Suppressor macrophage (primary cell): Measurements from ENCODE around the gene FXYD2.
"Not testable (repeated sequence)": the region's sequence is repeated elsewhere in the genome, so short reads cannot be mapped to it uniquely, and the experiment has no call there.

ENCODE experiments used
- DNase-seq, 4 experiments: peaks; one replicate each; pipeline ENCODE4 v3.0.0-alpha.2; 2020 to 2022
- total RNA-seq, 17 experiments: gene quantifications; one replicate each; lab custom pipeline; 2026; ENCODE audit warnings: mixed read lengths in 6 of 17, inconsistent platforms in 3 of 17; lab: John Stamatoyannopoulos, UW

Gene FXYD2
- total RNA-seq, result 0.10 to 3.1 (median 0.42) reads per million in 17 experiments

- peak in 3 of 4 experiments; percentile 71 to 78 (median 75) for DNase-seq
Measured at GRCh38 chr11:117824571-117825537, at the start of gene FXYD2. Gene FXYD2 (minus strand): TSS chr11:117824744. CDS start chr11:117824678, 66 bp downstream.

- DNase-seq, result no peak
Measured at GRCh38 chr11:117873828-117874125, 49.2 kb upstream of the FXYD2 start.

- DNase-seq, result no peak
Measured at GRCh38 chr11:117872975-117873827, 48.7 kb upstream of the FXYD2 start.

GRCh38 chr11:117872420-117872961 lies 47.9 kb upstream of the FXYD2 start:
- DNase-seq, result no peak

- no peak for DNase-seq
Measured at GRCh38 chr11:117871784-117872183, 47.2 kb upstream of the FXYD2 start.

GRCh38 chr11:117871160-117871559 lies 46.6 kb upstream of the FXYD2 start:
- no peak for DNase-seq

GRCh38 chr11:117870103-117870952 lies 45.8 kb upstream of the FXYD2 start:
- no peak for DNase-seq

GRCh38 chr11:117869604-117870003 lies 45.1 kb upstream of the FXYD2 start:
- no peak for DNase-seq

GRCh38 chr11:117868815-117869561 lies 44.4 kb upstream of the FXYD2 start:
- DNase-seq, result no peak

- DNase-seq, result no peak
Measured at GRCh38 chr11:117868088-117868487, 43.5 kb upstream of the FXYD2 start.

GRCh38 chr11:117866526-117866925 lies 42.0 kb upstream of the FXYD2 start:
- no peak for DNase-seq

GRCh38 chr11:117865546-117865945 lies 41.0 kb upstream of the FXYD2 start:
- not testable (repeated sequence) for DNase-seq

- DNase-seq, result no peak
Measured at GRCh38 chr11:117863383-117863782, 38.8 kb upstream of the FXYD2 start.

- DNase-seq, result no peak
Measured at GRCh38 chr11:117862753-117863152, 38.2 kb upstream of the FXYD2 start.

GRCh38 chr11:117862019-117862725 lies 37.6 kb upstream of the FXYD2 start:
- no peak for DNase-seq

GRCh38 chr11:117861151-117862018 lies 36.8 kb upstream of the FXYD2 start:
- no peak for DNase-seq

- DNase-seq, result no peak
Measured at GRCh38 chr11:117860139-117860538, 35.6 kb upstream of the FXYD2 start.

- DNase-seq, result no peak
Measured at GRCh38 chr11:117859488-117860112, 35.1 kb upstream of the FXYD2 start.

- no peak for DNase-seq
Measured at GRCh38 chr11:117859061-117859460, 34.5 kb upstream of the FXYD2 start.
